HTR-8/SVneo (cell line): ENCODE data around the gene PDE7B.

Experiments
- DNase-seq: peaks from one replicate; pipeline ENCODE4 v3.0.0; 2011; ENCODE audit warnings: low spot score, mixed read lengths; ENCODE audit not compliant: insufficient read length
- FAIRE-seq: peaks from 2 replicates; lab custom pipeline; 2011; peaks lifted over from hg19 to GRCh38; lab: Jason Lieb, UNC

The PDE7B gene

GRCh38 chr6:136163260-136163659 lies 311.8 kb downstream of the PDE7B start:
- DNase-seq: no peak
- FAIRE-seq: no peak

- DNase-seq (no peak), FAIRE-seq (no peak)
Observed at GRCh38 chr6:136166815-136167214, 315.3 kb downstream of the PDE7B start.

GRCh38 chr6:136169394-136170148 lies 318.1 kb downstream of the PDE7B start:
- no peak for FAIRE-seq
- no peak for DNase-seq

- no peak for FAIRE-seq
Observed at GRCh38 chr6:136171231-136171630, 319.7 kb downstream of the PDE7B start.

GRCh38 chr6:136173519-136174507 lies 322.3 kb downstream of the PDE7B start:
- peak; percentile 18 for DNase-seq
- FAIRE-seq: no peak

More at GRCh38 chr6:136171231-136171630, 319.7 kb downstream of the PDE7B start:
- DNase-seq: no peak

- FAIRE-seq: no peak
- DNase-seq: no peak
Observed at GRCh38 chr6:136174510-136174909, 323.0 kb downstream of the PDE7B start.

- no peak for FAIRE-seq
- no peak for DNase-seq
Observed at GRCh38 chr6:136175873-136176272, 324.4 kb downstream of the PDE7B start.

- no peak for FAIRE-seq
- DNase-seq: no peak
Observed at GRCh38 chr6:136178749-136179148, 327.2 kb downstream of the PDE7B start.

GRCh38 chr6:136180704-136181511 lies 329.4 kb downstream of the PDE7B start:
- FAIRE-seq: no peak
- no peak for DNase-seq

- FAIRE-seq: no peak
- DNase-seq: no peak
Observed at GRCh38 chr6:136181512-136181833, 330.0 kb downstream of the PDE7B start.

- DNase-seq: no peak
Observed at GRCh38 chr6:136181861-136182260, 330.4 kb downstream of the PDE7B start.

GRCh38 chr6:136184738-136185137 lies 333.2 kb downstream of the PDE7B start:
- FAIRE-seq (no peak), DNase-seq (no peak)

More at GRCh38 chr6:136181861-136182260, 330.4 kb downstream of the PDE7B start:
- FAIRE-seq: no peak

GRCh38 chr6:136186363-136186762 lies 334.9 kb downstream of the PDE7B start:
- FAIRE-seq (no peak), DNase-seq (no peak)

- FAIRE-seq (no peak), DNase-seq (no peak)
Observed at GRCh38 chr6:136188486-136188885, 337.0 kb downstream of the PDE7B start.

GRCh38 chr6:136189104-136189503 lies 337.6 kb downstream of the PDE7B start:
- FAIRE-seq (no peak), DNase-seq (no peak)

GRCh38 chr6:136191606-136192312 lies 340.3 kb downstream of the PDE7B start:
- FAIRE-seq (no peak), DNase-seq (no peak)

GRCh38 chr6:136192902-136193301 lies 341.4 kb downstream of the PDE7B start:
- DNase-seq (no peak), FAIRE-seq (no peak)

GRCh38 chr6:136201732-136202131 lies 350.2 kb downstream of the PDE7B start:
- FAIRE-seq: no peak
- no peak for DNase-seq

- FAIRE-seq (no peak), DNase-seq (no peak)
Observed at GRCh38 chr6:136208783-136209182, 357.3 kb downstream of the PDE7B start.

- no peak for FAIRE-seq
- DNase-seq: no peak
Observed at GRCh38 chr6:136209496-136209895, 358.0 kb downstream of the PDE7B start.
